Mononuclear cell (primary cell): ENCODE results near the gene LRRC27. TPM values are rescaled to one million over a fixed set of nuclear protein-coding genes. Genes with fewer than 3 reads are reported as not detected.

Experiments
- H3K27me3 ChIP-seq: 2 replicates; pipeline ENCODE4 v1.6.0; 2011; ENCODE audit warnings: low read length, control low read depth; ENCODE audit not compliant: insufficient read depth
- H3K4me1 ChIP-seq: 2 replicates; pipeline ENCODE4 v1.5.1; 2011; ENCODE audit warnings: mild to moderate bottlenecking, low read length, control low read depth; ENCODE audit not compliant: insufficient read depth
- H3K4me3 ChIP-seq: 2 replicates; pipeline ENCODE4 v1.5.1; 2011; ENCODE audit warnings: mild to moderate bottlenecking, low read length, moderate library complexity
- H3K9me3 ChIP-seq: 2 replicates; pipeline ENCODE4 v1.5.1; 2011; ENCODE audit warnings: low read depth, mild to moderate bottlenecking, control low read depth, low read length
- total RNA-seq: library from RNA; depleted of rRNA; stranded (reverse); fragments of >200 nt; gene quantifications from one replicate; pipeline ENCODE4 v1.2.3, GENCODE V29; 2012

Gene LRRC27
- total RNA-seq, 1 donor, result 1.4 TPM

DNA sequence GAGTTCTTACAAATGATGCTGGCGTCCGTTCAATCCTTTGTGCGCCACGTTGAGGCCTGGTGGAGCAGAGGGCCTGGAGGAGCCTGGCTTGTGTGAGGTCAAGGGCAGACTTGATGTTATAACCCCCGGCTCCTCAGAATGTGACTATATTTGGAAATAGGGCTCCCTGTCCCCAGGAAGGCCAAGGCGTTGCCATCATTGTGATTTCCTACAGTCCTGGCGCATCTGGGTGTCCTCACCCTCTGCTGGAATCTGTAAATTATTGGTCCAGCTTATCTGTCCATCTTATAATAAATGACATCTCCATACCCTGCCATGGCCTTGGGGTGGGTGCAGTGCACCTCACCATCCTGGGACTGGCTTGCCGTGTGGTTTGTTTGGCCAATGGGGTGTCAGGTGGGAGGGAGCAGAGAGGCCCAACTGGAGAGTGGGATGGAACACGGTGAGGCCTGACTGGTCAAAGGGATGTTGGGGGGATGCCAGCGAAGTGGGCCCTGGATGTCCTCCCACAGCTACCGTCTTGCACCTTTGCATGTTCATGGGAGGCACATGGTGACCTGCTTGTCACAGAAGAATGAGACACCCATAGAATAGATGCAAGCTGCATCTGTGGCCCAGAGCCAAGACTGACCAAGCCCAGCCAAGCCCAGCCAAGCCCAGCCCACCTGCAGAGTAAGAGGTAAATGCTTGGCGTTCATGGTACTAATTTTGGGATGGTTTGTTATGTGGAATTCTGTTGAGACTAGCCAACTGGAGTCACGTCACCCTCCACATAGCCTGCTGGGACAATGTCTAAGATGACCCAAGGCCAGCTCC is 11.1 kb upstream of the LRRC27 start:
- Histone ChIP-seq H3K4me1 (peaks cover 36% of the 10 kb centered on the region), H3K4me3 (no peak overlapping the region), H3K27me3 (no peaks in the 10 kb centered on the region), H3K9me3 (no peaks in the 10 kb centered on the region)

DNA sequence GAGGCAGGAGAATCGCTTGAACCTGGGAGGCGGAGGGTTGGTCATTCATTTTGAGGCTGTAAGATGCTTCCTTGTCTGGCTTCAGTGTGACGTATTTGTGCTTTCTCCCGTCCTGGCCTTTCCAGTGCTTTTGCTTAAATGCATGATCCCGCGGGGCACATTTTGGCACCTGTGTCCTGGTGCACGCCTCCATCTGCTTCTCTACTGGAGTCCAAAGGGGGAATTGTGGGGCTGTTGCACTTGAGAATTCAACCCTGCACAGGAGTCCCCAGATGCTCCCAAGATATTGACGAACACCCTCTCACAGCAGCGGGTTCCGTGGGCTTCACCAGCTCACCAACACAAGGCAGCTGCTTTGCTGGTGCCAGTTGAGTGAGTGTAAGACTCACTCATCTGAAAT is 10.3 kb upstream of the LRRC27 start:
- Histone ChIP-seq H3K27me3 (no peaks in the 10 kb centered on the region), H3K4me1 (peaks cover 36% of the 10 kb centered on the region), H3K4me3 (no peak overlapping the region), H3K9me3 (no peaks in the 10 kb centered on the region)

- Histone ChIP-seq H3K9me3 (no peaks in the 10 kb centered on the region), H3K27me3 (no peaks in the 10 kb centered on the region), H3K4me1 (peaks cover 36% of the 10 kb centered on the region), H3K4me3 (no peak overlapping the region)
Measured at GRCh38 chr10:132322586-132323048, 9.4 kb upstream of the LRRC27 start.

DNA sequence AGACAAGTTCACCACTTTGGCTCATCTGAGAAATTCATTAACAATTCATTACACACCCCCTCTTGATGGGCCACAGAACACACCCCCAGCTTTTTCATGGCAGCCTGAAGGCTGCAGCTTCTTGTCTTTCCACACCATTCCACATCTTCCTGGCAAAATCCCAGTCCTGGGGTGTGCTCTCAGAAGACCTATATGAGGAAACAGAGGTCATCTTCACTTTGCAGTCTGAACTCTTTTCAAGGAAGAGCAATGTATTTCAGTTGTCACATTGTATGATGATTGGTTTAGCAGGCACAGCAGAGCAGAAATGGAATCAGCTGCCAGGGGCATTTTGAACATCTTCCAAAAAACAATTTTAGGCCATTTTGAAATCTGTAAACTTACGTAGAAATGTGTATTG is 7.8 kb upstream of the LRRC27 start:
- H3K27me3 ChIP-seq, result no peaks in the 10 kb centered on the region
- H3K4me1 ChIP-seq, result peaks cover 48% of the 10 kb centered on the region
- no peak overlapping the region for H3K4me3 ChIP-seq
- no peaks in the 10 kb centered on the region for H3K9me3 ChIP-seq

DNA sequence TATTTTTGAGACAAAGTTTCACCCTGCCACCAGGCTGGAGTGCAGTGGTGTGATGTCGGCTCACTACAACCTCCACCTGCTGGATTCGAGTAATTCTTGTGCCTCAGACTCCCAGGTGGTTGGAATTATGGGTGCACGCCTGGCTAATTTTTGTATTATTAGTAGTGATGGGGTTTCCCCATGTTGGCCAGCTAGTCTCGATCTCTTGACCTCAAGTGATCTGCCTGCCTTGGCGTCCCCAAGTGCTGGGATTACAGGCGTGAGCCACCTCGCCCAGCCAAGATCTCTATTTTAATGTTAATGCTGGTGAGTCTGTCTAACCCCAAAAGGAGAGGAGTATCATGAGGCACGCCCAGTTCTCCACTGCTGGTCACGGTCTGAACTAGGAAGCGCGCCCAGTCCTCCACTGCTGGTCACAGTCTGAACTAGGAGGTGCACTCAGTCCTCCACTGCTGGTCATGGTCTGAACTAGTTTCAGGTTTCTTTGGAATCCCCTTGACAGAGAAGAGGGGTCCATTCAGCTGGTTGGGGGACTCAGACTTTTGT is 5.6 kb upstream of the LRRC27 start:
- Histone ChIP-seq H3K4me3 (no peak overlapping the region), H3K27me3 (no peaks in the 10 kb centered on the region), H3K9me3 (no peaks in the 10 kb centered on the region), H3K4me1 (peaks cover 54% of the 10 kb centered on the region)

GRCh38 chr10:132326925-132327324 is 5.1 kb upstream of the LRRC27 start:
- H3K4me1 ChIP-seq, result peaks cover 54% of the 10 kb centered on the region
- H3K4me3 ChIP-seq, result no peak overlapping the region
- H3K27me3 ChIP-seq, result no peaks in the 10 kb centered on the region
- H3K9me3 ChIP-seq, result no peaks in the 10 kb centered on the region

DNA sequence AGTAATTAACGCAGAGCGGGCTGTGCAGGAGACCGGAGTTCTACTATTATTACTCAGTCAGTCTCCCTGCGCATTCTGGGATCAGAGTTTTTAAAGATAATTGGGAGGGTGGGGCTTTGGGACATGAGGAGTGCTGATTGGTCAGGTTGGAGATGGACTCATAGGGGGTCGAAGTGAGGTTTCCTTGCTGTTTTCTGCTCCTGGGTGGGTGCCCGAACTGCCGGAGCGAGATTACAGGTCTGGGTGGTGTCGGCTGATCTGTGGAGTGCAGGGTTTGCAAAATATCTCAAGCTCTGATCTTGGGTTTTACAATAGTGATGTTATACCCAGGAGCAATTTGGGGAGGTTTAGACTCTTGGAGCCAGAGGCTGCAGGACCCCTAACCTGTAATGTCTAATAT is 3.9 kb upstream of the LRRC27 start:
- Histone ChIP-seq H3K4me1 (peaks cover 56% of the 10 kb centered on the region), H3K9me3 (no peaks in the 10 kb centered on the region), H3K4me3 (no peak overlapping the region), H3K27me3 (no peaks in the 10 kb centered on the region)

DNA sequence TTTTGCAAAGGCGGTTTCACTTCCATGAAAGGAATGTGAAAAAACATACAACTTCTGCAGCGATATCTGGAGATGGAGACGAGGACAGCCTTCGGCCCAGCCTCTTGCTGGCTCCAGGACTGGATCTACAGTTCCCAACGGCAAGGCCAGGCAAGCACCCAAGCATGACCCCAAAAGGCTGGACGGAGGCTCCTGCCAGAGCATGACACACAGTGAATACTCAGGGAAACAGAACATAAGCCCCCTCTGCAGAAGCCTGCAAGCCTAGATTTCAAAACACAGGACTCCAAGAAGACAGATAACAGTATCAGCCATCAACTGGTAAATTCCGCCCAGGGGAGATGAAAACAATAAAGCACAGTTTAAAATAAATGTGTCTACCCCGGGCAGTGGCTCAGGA is 3.3 kb upstream of the LRRC27 start:
- peaks cover 54% of the 10 kb centered on the region for H3K4me1 ChIP-seq
- no peaks in the 10 kb centered on the region for H3K27me3 ChIP-seq
- no peaks in the 10 kb centered on the region for H3K9me3 ChIP-seq
- H3K4me3 ChIP-seq, result no peak overlapping the region

DNA sequence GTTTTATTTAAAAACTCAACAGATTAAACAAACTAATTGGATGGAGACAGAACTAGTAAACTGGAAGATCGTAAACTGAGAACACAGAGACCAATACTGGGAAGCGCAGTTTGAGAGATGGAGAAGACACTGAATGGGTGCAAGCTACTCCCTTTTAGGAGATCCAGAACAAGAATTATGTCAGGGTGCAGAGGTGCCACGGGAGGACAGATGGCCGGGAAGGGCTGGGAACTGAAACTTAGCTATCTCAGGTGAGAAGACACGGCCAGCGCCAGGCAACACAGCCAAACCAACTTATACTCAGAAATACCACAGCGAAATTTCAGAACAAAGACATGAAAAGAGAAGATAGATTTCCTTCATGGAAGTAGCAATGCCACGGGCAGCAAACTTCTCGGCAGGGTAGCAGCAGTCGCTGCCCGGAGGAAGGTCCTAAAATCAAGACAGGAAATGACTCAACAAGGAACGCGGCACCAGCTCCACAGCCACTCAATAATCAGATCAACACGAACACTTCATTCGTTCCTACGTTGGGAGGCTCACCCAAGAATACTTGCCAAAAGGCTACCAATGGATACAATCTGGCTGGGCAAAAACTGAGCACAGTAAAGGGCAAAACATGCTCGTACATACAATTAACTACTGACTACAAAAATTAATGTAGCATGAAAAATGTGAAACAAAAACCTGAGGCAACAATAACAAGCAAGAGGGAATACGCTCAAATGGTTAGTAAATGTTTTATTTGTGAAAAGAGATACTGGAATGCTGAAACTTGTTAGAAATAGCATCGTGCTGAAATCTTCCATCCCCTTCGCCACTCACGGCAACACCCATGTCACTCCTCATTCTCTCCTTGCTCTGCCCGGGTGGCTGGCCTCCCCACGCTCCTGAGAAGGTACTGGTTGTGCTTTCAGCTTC is 2.2 kb upstream of the LRRC27 start:
- H3K4me1 ChIP-seq, result peaks cover 56% of the 10 kb centered on the region
- H3K4me3 ChIP-seq, result peak overlapping the region; percentile 85
- H3K27me3 ChIP-seq, result no peaks in the 10 kb centered on the region

DNA sequence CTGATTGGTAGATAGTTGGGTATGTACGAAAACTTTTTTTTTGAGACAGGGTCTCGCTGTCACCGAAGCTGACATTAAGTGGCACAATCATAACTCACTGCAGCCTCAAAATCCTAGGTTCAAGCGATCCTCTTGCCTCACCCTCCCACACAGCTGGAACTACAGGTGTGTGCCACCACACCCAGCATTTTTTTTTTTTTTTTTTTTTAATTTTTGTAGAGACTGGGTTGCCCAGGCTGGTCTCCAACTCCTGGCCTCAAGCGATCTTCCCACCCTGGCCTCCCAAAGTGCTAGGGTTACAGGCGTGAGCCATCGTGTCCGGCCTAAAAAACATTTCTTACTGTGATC is 1.5 kb upstream of the LRRC27 start:
- H3K27me3 ChIP-seq, result no peaks in the 10 kb centered on the region
- H3K9me3 ChIP-seq, result no peaks in the 10 kb centered on the region
- H3K4me3 ChIP-seq, result peak overlapping the region; percentile 85
- H3K4me1 ChIP-seq, result peaks cover 62% of the 10 kb centered on the region

More for the DNA sequence above, 2.2 kb upstream of the LRRC27 start:
- H3K9me3 ChIP-seq, result no peaks in the 10 kb centered on the region

DNA sequence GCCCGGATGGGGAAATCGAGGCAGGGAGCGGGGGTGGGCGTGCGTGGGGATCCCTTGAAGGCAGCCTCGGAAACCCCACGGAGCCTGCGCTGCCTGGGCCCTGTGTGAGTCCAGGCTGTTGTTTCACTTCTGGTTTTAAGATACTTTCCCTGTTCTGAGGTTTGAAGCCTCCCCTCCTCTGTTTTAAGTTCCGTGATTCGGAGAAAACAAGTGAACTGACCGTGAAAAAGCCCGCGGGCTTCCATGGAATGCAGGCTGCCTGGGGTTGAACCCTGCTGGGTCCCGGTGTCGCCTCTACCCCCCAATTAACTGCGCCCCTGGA is 401 bp downstream of the LRRC27 start:
- Histone ChIP-seq H3K9me3 (no peaks in the 10 kb centered on the region), H3K4me3 (peak overlapping the region; percentile 72), H3K4me1 (peaks cover 78% of the 10 kb centered on the region), H3K27me3 (no peaks in the 10 kb centered on the region)

DNA sequence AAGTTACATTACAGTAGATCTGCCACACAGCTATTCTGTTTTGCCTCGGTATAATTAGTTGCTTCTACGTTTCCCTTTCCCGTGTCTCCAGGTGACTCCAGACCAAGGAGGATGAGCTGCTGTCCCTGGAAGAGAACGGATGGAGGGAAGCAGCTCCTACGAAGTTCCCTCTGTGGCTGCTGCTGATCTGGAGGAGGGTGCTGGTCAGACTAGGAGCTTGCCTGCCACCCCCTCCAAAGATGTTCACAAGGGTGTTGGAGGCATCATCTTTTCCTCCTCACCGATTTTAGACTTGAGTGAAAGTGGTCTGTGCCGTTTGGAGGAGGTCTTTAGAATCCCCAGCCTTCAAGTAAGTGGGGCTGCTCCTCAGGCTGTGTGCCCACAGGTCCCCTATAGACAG is 1.4 kb downstream of the LRRC27 start:
- Histone ChIP-seq H3K27me3 (no peaks in the 10 kb centered on the region), H3K4me1 (peaks cover 76% of the 10 kb centered on the region), H3K9me3 (no peaks in the 10 kb centered on the region), H3K4me3 (no peak overlapping the region)

DNA sequence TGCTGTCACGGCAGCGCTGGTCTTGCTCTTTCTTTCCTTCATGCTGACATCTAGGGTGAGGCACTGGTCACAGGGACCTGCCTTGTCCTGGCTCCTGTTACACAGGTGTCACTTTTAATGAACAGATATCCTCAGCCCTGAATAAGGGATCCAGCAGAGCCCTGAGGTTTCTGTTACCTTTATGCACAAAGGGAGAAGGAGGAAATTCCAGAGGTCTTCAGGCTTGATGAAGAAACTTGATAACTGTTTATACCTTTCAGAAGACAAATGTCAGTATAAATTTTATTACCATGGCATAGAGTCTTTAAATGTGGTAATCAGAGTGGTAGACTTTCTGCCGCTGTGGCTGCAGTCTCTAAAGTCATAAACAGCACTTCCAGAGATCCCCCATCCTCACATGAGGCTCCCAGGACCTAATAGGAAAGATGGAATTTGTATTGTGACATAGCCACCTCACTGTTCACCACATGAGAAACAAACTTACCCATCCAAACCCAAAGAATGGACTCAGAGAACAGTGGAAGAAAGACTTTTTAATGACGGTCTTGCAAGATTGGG is 2.7 kb downstream of the LRRC27 start:
- Histone ChIP-seq H3K9me3 (no peaks in the 10 kb centered on the region), H3K4me3 (no peak overlapping the region), H3K4me1 (peaks cover 63% of the 10 kb centered on the region), H3K27me3 (no peaks in the 10 kb centered on the region)

- Histone ChIP-seq H3K9me3 (no peaks in the 10 kb centered on the region), H3K27me3 (no peaks in the 10 kb centered on the region), H3K4me3 (no peak overlapping the region), H3K4me1 (peaks cover 55% of the 10 kb centered on the region)
Measured at GRCh38 chr10:132335189-132336063, 3.4 kb downstream of the LRRC27 start.
